Calu3 (cell line): Measurements from ENCODE around the gene C19orf18. TPM values are rescaled to one million over a fixed set of nuclear protein-coding genes. Genes with fewer than 3 reads are reported as not detected.
A peak's percentile ranks its signal among the peaks of the same experiment; 100 is the strongest.

Experiments used
- Bru-seq: library from RNA; stranded (reverse); fragments of 400-500 nt; gene quantifications from one replicate; lab custom pipeline; 2021; lab: Mats Ljungman, UMichigan
- BruChase-seq, 2 experiments: library from RNA; stranded (reverse); fragments of 400-500 nt; gene quantifications; one replicate each; lab custom pipeline; 2021; lab: Mats Ljungman, UMichigan
- BruUV-seq: library from RNA; stranded (reverse); fragments of 400-500 nt; replicated peaks from 2 replicates; lab custom pipeline; 2021; lab: Mats Ljungman, UMichigan
- CTCF ChIA-PET: fragments of 300-600 bp; sonication (Branson Sonifier 250); formaldehyde crosslinking; loops from one replicate; lab custom pipeline; 2022; ENCODE audit warnings: antibody characterized with exemption; lab: Charles Lee
- DNase-seq: peaks from one replicate; pipeline ENCODE4 v3.0.0; 2022
- H3K27ac Mint-ChIP-seq: one replicate; pipeline ENCODE4 v1.8.0; 2022; ENCODE audit warnings: mixed read lengths; ENCODE audit not compliant: unreplicated experiment
- H3K27me3 Mint-ChIP-seq: one replicate; pipeline ENCODE4 v1.8.0; 2022; ENCODE audit warnings: mixed read lengths; ENCODE audit not compliant: unreplicated experiment
- H3K36me3 Mint-ChIP-seq: one replicate; pipeline ENCODE4 v1.8.0; 2022; ENCODE audit warnings: mild to moderate bottlenecking, moderate library complexity, mixed read lengths; ENCODE audit not compliant: insufficient read depth, unreplicated experiment
- H3K4me1 Mint-ChIP-seq: one replicate; pipeline ENCODE4 v1.8.0; 2022; ENCODE audit warnings: mild to moderate bottlenecking, low read depth, mixed read lengths; ENCODE audit not compliant: unreplicated experiment
- H3K4me3 Mint-ChIP-seq: one replicate; pipeline ENCODE4 v1.8.0; 2022; ENCODE audit warnings: mild to moderate bottlenecking, low read depth, moderate library complexity, mixed read lengths; ENCODE audit not compliant: unreplicated experiment
- H3K9me3 Mint-ChIP-seq: one replicate; pipeline ENCODE4 v1.8.0; 2022; ENCODE audit warnings: low read depth, mixed read lengths; ENCODE audit not compliant: unreplicated experiment
- intact Hi-C: fragments of 100-400 bp; cut with micrococcal nuclease; formaldehyde crosslinking; loops from one replicate; pipeline ENCODE4 v1.10.0; 2022; ENCODE audit not compliant: unreplicated experiment
- long read RNA-seq: library from polyadenylated mRNA; stranded (forward); transcript quantifications from one replicate; pipeline ENCODE4 v2.0.0, GENCODE V29; 2022
- total RNA-seq: library from RNA; stranded (reverse); gene quantifications from 2 replicates; pipeline ENCODE4 v1.2.3, GENCODE V29; 2022
- TF ChIP-seq, protein P1 (sequence below): fragments of 200-600 bp; IDR thresholded peaks from one replicate; pipeline ENCODE4 v1.8.0; 2022; ENCODE audit warnings: antibody characterized with exemption; ENCODE audit not compliant: unreplicated experiment

C19orf18 gene
- 2.5 and 2.7 TPM in 2 replicates for total RNA-seq
- percentile 60 among the genes with signal in this experiment for Bru-seq, nascent RNA
- percentile 83 among the genes with signal in this experiment for BruChase-seq, experiment 1, labeled RNA remaining after a 6-hour chase
- BruChase-seq, experiment 2, labeled RNA remaining after a 2-hour chase: percentile 80 among the genes with signal in this experiment
- long read RNA-seq, partial matches to known transcripts: 0 of 1 reads
- long read RNA-seq, other reads (novel, unspliced or antisense): 1 of 1 reads

DNA sequence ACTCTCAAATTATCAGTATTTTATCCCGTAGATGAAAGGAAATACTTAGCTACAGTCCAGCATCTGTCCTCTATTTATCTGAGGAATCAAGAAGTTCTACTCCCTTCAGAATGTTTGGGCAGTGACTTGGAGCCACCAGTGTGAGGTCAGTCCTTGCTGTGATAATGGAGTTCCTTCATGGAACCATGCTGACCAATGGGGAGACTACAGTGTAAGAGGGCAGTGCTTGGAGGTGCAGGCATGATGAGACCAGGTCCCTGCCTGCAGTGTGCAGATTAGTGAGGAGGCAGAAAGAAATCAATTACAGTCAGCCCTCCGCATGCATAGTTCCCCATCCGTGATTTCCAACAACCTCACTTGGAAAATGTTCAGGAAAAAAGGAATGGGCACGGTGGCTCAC is at the start of gene C19orf18:
Gene C19orf18, minus strand, starts transcription at position 101 of the 400 bp plus-strand sequence. CDS start 102 bp downstream, outside the sequence.
- intact Hi-C loops: no loop called here
- no peaks in the 10 kb centered on the region for H3K4me1 Mint-ChIP-seq
- no peaks in the 10 kb centered on the region for H3K27me3 Mint-ChIP-seq
- peaks cover 4% of the 10 kb centered on the region for H3K36me3 Mint-ChIP-seq
- TF ChIP-seq, protein P1, sequence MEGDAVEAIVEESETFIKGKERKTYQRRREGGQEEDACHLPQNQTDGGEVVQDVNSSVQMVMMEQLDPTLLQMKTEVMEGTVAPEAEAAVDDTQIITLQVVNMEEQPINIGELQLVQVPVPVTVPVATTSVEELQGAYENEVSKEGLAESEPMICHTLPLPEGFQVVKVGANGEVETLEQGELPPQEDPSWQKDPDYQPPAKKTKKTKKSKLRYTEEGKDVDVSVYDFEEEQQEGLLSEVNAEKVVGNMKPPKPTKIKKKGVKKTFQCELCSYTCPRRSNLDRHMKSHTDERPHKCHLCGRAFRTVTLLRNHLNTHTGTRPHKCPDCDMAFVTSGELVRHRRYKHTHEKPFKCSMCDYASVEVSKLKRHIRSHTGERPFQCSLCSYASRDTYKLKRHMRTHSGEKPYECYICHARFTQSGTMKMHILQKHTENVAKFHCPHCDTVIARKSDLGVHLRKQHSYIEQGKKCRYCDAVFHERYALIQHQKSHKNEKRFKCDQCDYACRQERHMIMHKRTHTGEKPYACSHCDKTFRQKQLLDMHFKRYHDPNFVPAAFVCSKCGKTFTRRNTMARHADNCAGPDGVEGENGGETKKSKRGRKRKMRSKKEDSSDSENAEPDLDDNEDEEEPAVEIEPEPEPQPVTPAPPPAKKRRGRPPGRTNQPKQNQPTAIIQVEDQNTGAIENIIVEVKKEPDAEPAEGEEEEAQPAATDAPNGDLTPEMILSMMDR: no peak
- peaks cover 16% of the 10 kb centered on the region for H3K9me3 Mint-ChIP-seq
- DNase-seq: no peak
- CTCF ChIA-PET: no interaction called here
- BruUV-seq: no TSS peak
- H3K27ac Mint-ChIP-seq: no peak within 1 kb of the TSS
- no peak within 1 kb of the TSS for H3K4me3 Mint-ChIP-seq

DNA sequence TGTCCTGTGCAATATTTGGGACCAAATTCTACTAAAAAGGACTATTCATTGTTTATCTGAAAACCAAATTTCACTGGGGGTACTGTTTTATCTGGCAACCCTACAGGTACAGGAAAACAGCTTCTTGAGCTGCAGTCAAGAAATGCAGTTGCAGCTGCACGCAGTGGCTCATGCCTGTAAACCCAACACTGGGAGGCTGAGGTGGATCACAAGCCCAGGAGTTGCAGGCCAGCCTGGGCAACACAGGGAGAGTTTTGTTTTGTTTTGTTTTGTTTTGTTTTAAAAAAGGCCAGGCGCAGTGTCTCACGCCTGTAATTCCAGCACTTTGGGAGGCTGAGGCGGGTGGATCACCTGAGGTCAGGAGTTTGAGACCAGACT is 47.9 kb upstream of the C19orf18 start:
- BruUV-seq: no TSS peak
- no peak overlapping the region for H3K27ac Mint-ChIP-seq
- H3K4me1 Mint-ChIP-seq: no peaks in the 10 kb centered on the region
- peaks cover 13% of the 10 kb centered on the region for H3K9me3 Mint-ChIP-seq
- H3K4me3 Mint-ChIP-seq: no peak overlapping the region
- no peaks in the 10 kb centered on the region for H3K36me3 Mint-ChIP-seq
- H3K27me3 Mint-ChIP-seq: no peaks in the 10 kb centered on the region
- CTCF ChIA-PET: no interaction called here
- DNase-seq: no peak
- TF ChIP-seq, protein P1: no peak
- intact Hi-C loops: no loop called here

DNA sequence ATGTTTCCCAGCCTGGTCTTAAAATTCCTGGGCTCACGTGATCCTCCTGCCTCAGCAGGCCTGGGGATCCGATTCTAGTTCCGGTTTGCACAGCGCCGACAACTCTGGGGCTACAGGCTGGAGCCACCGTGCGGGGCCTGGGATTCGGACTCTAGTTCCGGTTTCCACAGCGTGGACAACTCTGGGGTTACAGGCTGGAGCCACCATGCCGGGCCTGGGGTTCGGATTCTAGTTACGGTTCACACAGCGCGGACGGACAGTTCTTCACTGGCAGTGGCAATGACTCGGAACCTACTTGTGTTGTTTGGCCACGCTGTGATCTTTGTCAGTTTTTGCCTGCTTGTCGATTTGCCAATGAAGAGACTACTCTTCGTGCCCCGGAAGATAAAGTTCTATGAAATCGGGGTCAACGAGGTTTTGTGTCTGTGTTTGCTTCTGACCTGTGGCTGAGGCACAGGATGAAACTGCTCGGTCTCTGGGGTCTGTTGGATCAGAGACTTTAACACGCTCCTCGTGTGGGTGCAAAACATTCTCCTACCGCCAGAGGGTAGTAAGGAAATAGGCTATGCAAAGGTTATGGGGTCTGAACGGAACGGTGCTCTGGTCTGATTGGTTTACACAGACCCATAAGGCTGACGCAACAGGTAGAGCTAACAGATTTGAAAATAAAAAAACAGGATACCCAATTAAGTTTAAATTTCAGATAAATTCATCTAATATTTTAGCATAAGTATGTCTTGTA is 47.4 kb upstream of the C19orf18 start:
- H3K4me3 Mint-ChIP-seq: no peak overlapping the region
- TF ChIP-seq, protein P1: no peak
- H3K36me3 Mint-ChIP-seq: no peaks in the 10 kb centered on the region
- H3K27ac Mint-ChIP-seq: no peak overlapping the region
- no peak for DNase-seq
- H3K27me3 Mint-ChIP-seq: no peaks in the 10 kb centered on the region
- H3K9me3 Mint-ChIP-seq: peaks cover 13% of the 10 kb centered on the region
- no TSS peak for BruUV-seq
- intact Hi-C loops: no loop called here
- H3K4me1 Mint-ChIP-seq: no peaks in the 10 kb centered on the region
- CTCF ChIA-PET: no interaction called here

DNA sequence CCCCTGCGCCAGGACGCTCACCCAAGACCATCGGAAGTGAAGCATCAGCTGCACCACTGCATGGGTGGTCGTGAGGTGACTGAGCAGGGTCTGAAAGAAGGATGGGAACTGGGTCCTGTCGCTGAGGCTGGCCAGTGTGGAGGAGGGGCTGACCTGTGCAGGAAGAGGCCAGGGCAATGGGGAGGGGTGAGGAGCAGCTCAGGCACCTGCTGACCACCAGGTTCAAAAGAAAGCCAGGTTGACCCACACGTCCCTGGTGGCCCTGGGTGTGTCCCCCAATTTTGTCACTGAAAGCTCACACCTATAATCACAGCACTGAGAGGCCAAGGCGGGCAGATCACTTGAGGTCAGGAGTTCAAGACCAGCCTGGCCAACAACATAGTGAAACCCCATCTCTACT is 45.8 kb upstream of the C19orf18 start:
- Mint-ChIP-seq H3K27ac (no peak overlapping the region), H3K27me3 (no peaks in the 10 kb centered on the region), H3K4me3 (no peak overlapping the region), H3K9me3 (peaks cover 14% of the 10 kb centered on the region), H3K4me1 (no peaks in the 10 kb centered on the region), H3K36me3 (no peaks in the 10 kb centered on the region)
- no peak for DNase-seq
- intact Hi-C loops: no loop called here
- TF ChIP-seq, protein P1: no peak
- BruUV-seq: no TSS peak
- CTCF ChIA-PET: no interaction called here
